GM13977 (cell line): ENCODE data around the gene PYDC1.
A peak's percentile ranks its signal among the peaks of the same experiment; 100 is the strongest.

Source experiments
- DNase-seq: peaks from one replicate; pipeline ENCODE4 v3.0.0; 2012; ENCODE audit warnings: low spot score
- CTCF ChIP-seq: IDR thresholded peaks from 2 replicates; pipeline ENCODE4 v1.5.1; 2012; ENCODE audit warnings: mild to moderate bottlenecking, control low read depth; ENCODE audit not compliant: insufficient read depth; ENCODE audit errors: extremely low read depth, missing control alignments
- in situ Hi-C: fragments of 300-500 bp; cut with MboI; formaldehyde crosslinking; loops from one replicate; pipeline ENCODE4 v1.12.0; 2022; ENCODE audit warnings: low sequenced_read_pairs, low pct_unique_long_range_greater_than_20kb, mixed read lengths, inconsistent platforms; ENCODE audit not compliant: unreplicated experiment

PYDC1 gene

GRCh38 chr16:31216422-31217135 lies at the start of gene PYDC1:
PYDC1 (minus strand) TSS chr16:31217135; CDS start chr16:31217028, 107 bp downstream.
- in situ Hi-C loops = no loop called here
- TF ChIP-seq CTCF = no peak
- DNase-seq = peak; percentile 51

- peak; percentile 2 for TF ChIP-seq CTCF
- in situ Hi-C loops = no loop called here
- DNase-seq = peak; percentile 82
Observed at GRCh38 chr16:31265329-31266245, 48.7 kb upstream of the PYDC1 start.

GRCh38 chr16:31262084-31262483 lies 45.1 kb upstream of the PYDC1 start:
- in situ Hi-C loops = no loop called here
- no peak for TF ChIP-seq CTCF
- no peak for DNase-seq

- no peak for TF ChIP-seq CTCF
- in situ Hi-C loops = no loop called here
- no peak for DNase-seq
Observed at GRCh38 chr16:31260136-31260931, 43.4 kb upstream of the PYDC1 start.

- in situ Hi-C loops = no loop called here
- DNase-seq = no peak
- TF ChIP-seq CTCF = no peak
Observed at GRCh38 chr16:31258366-31258765, 41.4 kb upstream of the PYDC1 start.

GRCh38 chr16:31256466-31256865 lies 39.5 kb upstream of the PYDC1 start:
- in situ Hi-C loops = no loop called here
- no peak for TF ChIP-seq CTCF
- no peak for DNase-seq
